Measurements from ENCODE around the gene STOX1. TPM values are rescaled to one million over a fixed set of nuclear protein-coding genes. Genes with fewer than 3 reads are reported as not detected.
A peak's percentile ranks its signal among the peaks of the same experiment; 100 is the strongest.
"Not testable (repeated sequence)": the region's sequence is repeated elsewhere in the genome, so short reads cannot be mapped to it uniquely, and the experiment has no call there.

The STOX1 gene
- total RNA-seq, 1 donor from 2014 or later = 4.0 TPM

DNA sequence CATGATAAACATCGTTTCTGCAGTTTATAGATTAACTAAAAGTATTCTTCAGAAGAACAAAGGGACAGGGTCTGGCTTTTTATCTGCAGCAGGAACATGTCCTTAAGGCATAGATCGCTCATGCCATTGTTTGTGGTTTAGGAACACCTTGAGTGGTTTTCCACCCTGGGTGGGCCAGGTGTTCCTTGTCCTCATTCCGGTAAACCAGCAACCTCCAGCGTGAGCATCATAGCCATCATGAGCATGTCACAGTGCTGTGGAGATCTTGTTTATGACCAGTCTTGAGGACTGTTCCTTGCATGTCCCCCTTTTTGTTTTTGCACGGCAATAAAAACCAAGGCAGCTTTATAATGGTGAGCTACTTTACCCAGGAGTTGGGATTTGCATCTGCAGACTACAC, 33.9 kb downstream of the STOX1 start:
- TF ChIP-seq, protein P1, sequence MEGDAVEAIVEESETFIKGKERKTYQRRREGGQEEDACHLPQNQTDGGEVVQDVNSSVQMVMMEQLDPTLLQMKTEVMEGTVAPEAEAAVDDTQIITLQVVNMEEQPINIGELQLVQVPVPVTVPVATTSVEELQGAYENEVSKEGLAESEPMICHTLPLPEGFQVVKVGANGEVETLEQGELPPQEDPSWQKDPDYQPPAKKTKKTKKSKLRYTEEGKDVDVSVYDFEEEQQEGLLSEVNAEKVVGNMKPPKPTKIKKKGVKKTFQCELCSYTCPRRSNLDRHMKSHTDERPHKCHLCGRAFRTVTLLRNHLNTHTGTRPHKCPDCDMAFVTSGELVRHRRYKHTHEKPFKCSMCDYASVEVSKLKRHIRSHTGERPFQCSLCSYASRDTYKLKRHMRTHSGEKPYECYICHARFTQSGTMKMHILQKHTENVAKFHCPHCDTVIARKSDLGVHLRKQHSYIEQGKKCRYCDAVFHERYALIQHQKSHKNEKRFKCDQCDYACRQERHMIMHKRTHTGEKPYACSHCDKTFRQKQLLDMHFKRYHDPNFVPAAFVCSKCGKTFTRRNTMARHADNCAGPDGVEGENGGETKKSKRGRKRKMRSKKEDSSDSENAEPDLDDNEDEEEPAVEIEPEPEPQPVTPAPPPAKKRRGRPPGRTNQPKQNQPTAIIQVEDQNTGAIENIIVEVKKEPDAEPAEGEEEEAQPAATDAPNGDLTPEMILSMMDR (conservative IDR thresholded peaks at IDR 0.05) = no peak
- peaks cover 25% of the 10 kb centered on the region for H3K9me3 Mint-ChIP-seq
- H3K36me3 Mint-ChIP-seq = peaks cover 8% of the 10 kb centered on the region
- no peak for DNase-seq (ENCODE audit: extremely low spot score, unreplicated experiment)
- no peaks in the 10 kb centered on the region for H3K4me1 Mint-ChIP-seq (ENCODE audit: unreplicated experiment)
- H3K27ac Mint-ChIP-seq = no peak overlapping the region
- H3K4me3 Mint-ChIP-seq = no peak overlapping the region
- no peaks in the 10 kb centered on the region for H3K27me3 Mint-ChIP-seq

DNA sequence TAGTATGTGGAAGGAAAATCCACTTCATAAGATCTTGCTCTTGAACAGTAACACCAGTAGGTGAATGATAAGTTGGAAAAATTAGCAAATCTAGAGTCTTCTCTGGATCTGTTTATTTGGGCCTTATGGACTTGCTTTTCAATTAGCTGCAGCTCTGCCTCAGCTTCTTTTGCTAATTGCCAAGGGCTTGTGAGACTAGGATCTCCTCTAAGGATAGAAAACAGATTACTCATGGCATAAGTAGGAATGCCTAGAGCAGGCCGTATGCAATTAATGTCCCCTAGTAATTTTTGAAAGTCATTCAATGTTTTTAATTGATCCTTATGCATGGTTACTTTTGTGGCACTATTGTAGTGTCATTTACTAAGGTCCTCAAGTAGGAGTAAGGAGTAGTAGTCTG, 37.3 kb downstream of the STOX1 start:
- H3K4me1 Mint-ChIP-seq (ENCODE audit: unreplicated experiment) = no peaks in the 10 kb centered on the region
- H3K27me3 Mint-ChIP-seq = no peaks in the 10 kb centered on the region
- H3K36me3 Mint-ChIP-seq = peaks cover 8% of the 10 kb centered on the region
- DNase-seq (ENCODE audit: extremely low spot score, unreplicated experiment) = no peak
- H3K9me3 Mint-ChIP-seq = peaks cover 27% of the 10 kb centered on the region
- no peak overlapping the region for H3K27ac Mint-ChIP-seq
- TF ChIP-seq, protein P1 (conservative IDR thresholded peaks at IDR 0.05) = no peak
- H3K4me3 Mint-ChIP-seq = no peak overlapping the region

DNA sequence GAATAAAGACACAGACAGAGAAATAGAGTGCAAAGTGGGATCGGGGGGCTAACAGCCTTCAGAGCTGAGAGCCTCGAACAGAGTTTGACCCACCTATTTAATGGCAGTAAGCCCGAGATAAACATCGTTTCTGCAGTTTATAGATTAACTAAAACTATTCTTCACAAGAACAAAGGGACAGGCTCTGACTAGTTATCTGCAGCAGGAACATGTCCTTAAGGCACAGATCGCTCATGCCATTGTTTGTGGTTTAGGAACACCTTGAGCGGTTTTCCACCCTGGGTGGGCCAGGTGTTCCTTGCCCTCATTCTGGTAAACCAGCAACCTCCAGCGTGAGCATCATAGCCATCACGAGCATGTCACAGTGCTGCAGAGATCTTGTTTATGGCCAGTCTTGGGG, 40.8 kb downstream of the STOX1 start:
- H3K9me3 Mint-ChIP-seq; DNase-seq (ENCODE audit: extremely low spot score, unreplicated experiment); H3K27me3 Mint-ChIP-seq; H3K27ac Mint-ChIP-seq; H3K4me3 Mint-ChIP-seq; H3K36me3 Mint-ChIP-seq: not testable (repeated sequence)
- H3K4me1 Mint-ChIP-seq (ENCODE audit: unreplicated experiment) = peaks cover 18% of the 10 kb centered on the region

DNA sequence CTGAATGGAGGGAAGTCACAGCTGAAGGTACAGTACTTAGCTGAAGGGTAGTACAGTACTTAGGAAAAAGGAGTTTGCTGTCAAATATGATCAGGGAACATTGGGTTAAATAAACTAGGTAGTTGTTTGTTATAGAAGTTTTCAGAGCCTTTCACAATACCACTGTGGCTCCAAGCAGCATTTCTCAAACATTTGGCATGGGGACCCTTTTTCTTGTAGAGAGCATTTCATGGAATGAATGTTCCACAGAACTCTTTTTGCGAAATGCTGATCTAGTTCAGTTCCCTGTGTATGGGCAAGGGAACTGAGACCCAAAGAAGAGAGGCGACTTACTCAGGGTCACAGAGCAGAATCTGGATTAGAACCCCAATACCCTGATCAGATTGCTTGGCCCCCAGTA, 42.3 kb downstream of the STOX1 start:
- Mint-ChIP-seq H3K4me1 (ENCODE audit: unreplicated experiment) (peaks cover 18% of the 10 kb centered on the region), H3K27me3 (no peaks in the 10 kb centered on the region), H3K27ac (no peak overlapping the region), H3K36me3 (no peaks in the 10 kb centered on the region), H3K9me3 (peaks cover 6% of the 10 kb centered on the region), H3K4me3 (no peak overlapping the region)
- no peak for DNase-seq (ENCODE audit: extremely low spot score, unreplicated experiment)
- TF ChIP-seq, protein P1 (conservative IDR thresholded peaks at IDR 0.05) = no peak

DNA sequence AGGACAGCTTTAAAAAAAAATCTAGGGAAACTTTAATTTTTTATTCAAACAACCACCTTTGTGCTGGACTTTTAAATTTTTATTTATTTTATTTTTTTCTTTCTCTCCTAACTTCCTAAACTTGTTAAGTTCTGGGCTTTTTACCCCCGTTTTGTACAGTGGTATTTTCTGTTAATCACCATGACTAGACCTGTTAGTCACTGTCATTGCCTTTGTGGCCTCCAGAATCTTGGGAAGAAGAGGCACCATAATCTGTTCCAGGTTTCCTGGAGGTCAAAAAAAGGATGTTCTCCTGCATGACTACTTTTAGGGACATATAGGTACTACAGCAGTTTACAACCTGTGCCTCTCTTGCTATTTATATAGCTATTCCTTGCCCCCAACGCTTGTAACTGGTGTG, 42.7 kb downstream of the STOX1 start:
- no peak for DNase-seq (ENCODE audit: extremely low spot score, unreplicated experiment)

DNA sequence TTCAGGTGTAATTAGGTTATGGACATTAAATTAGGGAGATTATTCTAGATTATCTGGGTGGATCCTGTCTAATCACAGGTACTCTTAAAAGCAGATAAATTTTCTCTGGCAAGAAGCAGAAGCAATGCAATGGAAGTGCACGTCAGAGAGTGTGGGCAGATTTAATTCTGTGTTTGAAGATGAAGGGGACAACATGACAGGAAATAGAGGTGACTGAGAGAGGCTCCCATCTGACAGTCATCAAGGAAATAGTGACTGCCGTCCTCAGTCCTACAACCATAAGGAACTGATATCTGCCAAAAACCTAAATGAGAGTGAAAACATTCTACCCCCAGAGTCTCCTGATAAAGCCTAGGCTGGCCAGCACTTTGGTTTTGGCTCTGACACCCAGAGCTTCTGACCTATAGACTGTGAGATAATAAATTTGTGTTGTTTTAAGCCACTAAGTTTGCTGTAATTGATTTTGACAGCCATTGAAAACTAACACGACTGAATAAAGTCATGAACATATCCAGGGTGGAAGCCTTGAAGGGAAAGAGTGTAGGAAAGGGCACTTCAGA, 43.3 kb downstream of the STOX1 start:
- no peaks in the 10 kb centered on the region for H3K36me3 Mint-ChIP-seq
- TF ChIP-seq, protein P1 (conservative IDR thresholded peaks at IDR 0.05) = no peak
- peak overlapping the region; percentile 21 for H3K27ac Mint-ChIP-seq
- no peaks in the 10 kb centered on the region for H3K27me3 Mint-ChIP-seq
- no peak overlapping the region for H3K4me3 Mint-ChIP-seq
- peaks cover 6% of the 10 kb centered on the region for H3K9me3 Mint-ChIP-seq
- DNase-seq (ENCODE audit: extremely low spot score, unreplicated experiment) = no peak
- peaks cover 18% of the 10 kb centered on the region for H3K4me1 Mint-ChIP-seq (ENCODE audit: unreplicated experiment)

More for the DNA sequence above, 42.7 kb downstream of the STOX1 start:
- TF ChIP-seq, protein P1 (conservative IDR thresholded peaks at IDR 0.05) = no peak
- Mint-ChIP-seq H3K4me3 (no peak overlapping the region), H3K4me1 (ENCODE audit: unreplicated experiment) (peaks cover 18% of the 10 kb centered on the region), H3K27me3 (no peaks in the 10 kb centered on the region), H3K36me3 (no peaks in the 10 kb centered on the region), H3K9me3 (peaks cover 6% of the 10 kb centered on the region), H3K27ac (no peak overlapping the region)

All from type B pancreatic cell (in vitro differentiated cells).